Measurements from ENCODE around the gene CLEC16A. TPM values are rescaled to one million over a fixed set of nuclear protein-coding genes. Genes with fewer than 3 reads are reported as not detected.

Gene CLEC16A
- total RNA-seq, 1 donor from 2014 or later = 7.8 TPM

- no peaks in the 10 kb centered on the region for H3F3A ChIP-seq (ENCODE audit: low read depth)
- H3K27me3 ChIP-seq = no peaks in the 10 kb centered on the region
- no peak for DNase-seq (ENCODE audit: low spot score)
- no peak overlapping the region for H2AFZ ChIP-seq (replicated peaks)
- no peak overlapping the region for H3K9ac ChIP-seq
- no peak overlapping the region for H3K4me3 ChIP-seq
- H3K4me3 Mint-ChIP-seq = peak overlapping the region; percentile 30
- no peaks in the 10 kb centered on the region for H3K36me3 Mint-ChIP-seq
- H3K4me1 ChIP-seq = no peaks in the 10 kb centered on the region
- H3K4me2 ChIP-seq = no peak overlapping the region
- no peaks in the 10 kb centered on the region for H4K20me1 ChIP-seq (ENCODE audit: low read depth)
- H3K79me2 ChIP-seq (ENCODE audit: low read depth) = no peaks in the 10 kb centered on the region
- H3K9me3 Mint-ChIP-seq = no peaks in the 10 kb centered on the region
- no peaks in the 10 kb centered on the region for H3K27me3 Mint-ChIP-seq (ENCODE audit: insufficient read depth, low read depth)
- TF ChIP-seq EZH2phosphoT487 (IDR thresholded peaks at IDR 0.05) = no peak
- TF ChIP-seq EZH2 (IDR thresholded peaks at IDR 0.05) = no peak
- TF ChIP-seq, protein P1, sequence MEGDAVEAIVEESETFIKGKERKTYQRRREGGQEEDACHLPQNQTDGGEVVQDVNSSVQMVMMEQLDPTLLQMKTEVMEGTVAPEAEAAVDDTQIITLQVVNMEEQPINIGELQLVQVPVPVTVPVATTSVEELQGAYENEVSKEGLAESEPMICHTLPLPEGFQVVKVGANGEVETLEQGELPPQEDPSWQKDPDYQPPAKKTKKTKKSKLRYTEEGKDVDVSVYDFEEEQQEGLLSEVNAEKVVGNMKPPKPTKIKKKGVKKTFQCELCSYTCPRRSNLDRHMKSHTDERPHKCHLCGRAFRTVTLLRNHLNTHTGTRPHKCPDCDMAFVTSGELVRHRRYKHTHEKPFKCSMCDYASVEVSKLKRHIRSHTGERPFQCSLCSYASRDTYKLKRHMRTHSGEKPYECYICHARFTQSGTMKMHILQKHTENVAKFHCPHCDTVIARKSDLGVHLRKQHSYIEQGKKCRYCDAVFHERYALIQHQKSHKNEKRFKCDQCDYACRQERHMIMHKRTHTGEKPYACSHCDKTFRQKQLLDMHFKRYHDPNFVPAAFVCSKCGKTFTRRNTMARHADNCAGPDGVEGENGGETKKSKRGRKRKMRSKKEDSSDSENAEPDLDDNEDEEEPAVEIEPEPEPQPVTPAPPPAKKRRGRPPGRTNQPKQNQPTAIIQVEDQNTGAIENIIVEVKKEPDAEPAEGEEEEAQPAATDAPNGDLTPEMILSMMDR (IDR thresholded peaks at IDR 0.05) = no peak
- H3K4me1 Mint-ChIP-seq = peaks cover 23% of the 10 kb centered on the region
- H3K27ac ChIP-seq = no peak overlapping the region
- no peak overlapping the region for H3K27ac Mint-ChIP-seq
- no peaks in the 10 kb centered on the region for H3K9me3 ChIP-seq (ENCODE audit: low read depth)
- no peaks in the 10 kb centered on the region for H3K36me3 ChIP-seq
Observed at GRCh38 chr16:11073407-11073999, 129.1 kb downstream of the CLEC16A start.

DNA sequence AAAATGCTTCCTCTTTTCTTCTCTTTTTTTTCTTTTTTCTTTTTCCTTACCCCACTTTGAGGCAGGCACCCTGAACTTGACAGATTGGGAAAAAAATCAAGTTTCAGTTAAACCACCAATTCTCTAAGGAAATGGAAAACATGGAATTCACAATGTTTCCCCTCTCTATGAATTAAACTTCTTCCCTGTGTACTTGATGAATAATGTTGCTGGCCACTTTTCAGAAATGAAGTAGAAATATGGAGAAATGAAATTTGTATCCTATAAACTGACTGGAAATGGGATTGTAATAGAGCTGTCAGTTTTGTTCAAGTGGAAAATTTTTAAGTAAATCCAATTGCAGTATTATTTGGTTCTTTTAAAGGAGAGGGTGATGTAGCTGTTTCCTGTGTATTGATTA lies 129.8 kb downstream of the CLEC16A start:
- no peak overlapping the region for H3K4me3 Mint-ChIP-seq
- Histone ChIP-seq H3K9ac (no peak overlapping the region), H2AFZ (replicated peaks) (no peak overlapping the region), H3K9me3 (ENCODE audit: low read depth) (no peaks in the 10 kb centered on the region), H3K79me2 (ENCODE audit: low read depth) (no peaks in the 10 kb centered on the region), H3K4me1 (no peaks in the 10 kb centered on the region), H3K4me3 (no peak overlapping the region), H3F3A (ENCODE audit: low read depth) (no peaks in the 10 kb centered on the region), H3K4me2 (no peak overlapping the region), H4K20me1 (ENCODE audit: low read depth) (no peaks in the 10 kb centered on the region), H3K36me3 (no peaks in the 10 kb centered on the region), H3K27me3 (no peaks in the 10 kb centered on the region), H3K27ac (no peak overlapping the region)
- no peaks in the 10 kb centered on the region for H3K27me3 Mint-ChIP-seq (ENCODE audit: insufficient read depth, low read depth)
- no peak for DNase-seq (ENCODE audit: low spot score)
- TF ChIP-seq, protein P1 (IDR thresholded peaks at IDR 0.05) = no peak
- no peak for TF ChIP-seq EZH2phosphoT487 (IDR thresholded peaks at IDR 0.05)
- no peak for TF ChIP-seq EZH2 (IDR thresholded peaks at IDR 0.05)
- no peaks in the 10 kb centered on the region for H3K36me3 Mint-ChIP-seq
- no peak overlapping the region for H3K27ac Mint-ChIP-seq
- no peaks in the 10 kb centered on the region for H3K9me3 Mint-ChIP-seq
- H3K4me1 Mint-ChIP-seq = peaks cover 23% of the 10 kb centered on the region

DNA sequence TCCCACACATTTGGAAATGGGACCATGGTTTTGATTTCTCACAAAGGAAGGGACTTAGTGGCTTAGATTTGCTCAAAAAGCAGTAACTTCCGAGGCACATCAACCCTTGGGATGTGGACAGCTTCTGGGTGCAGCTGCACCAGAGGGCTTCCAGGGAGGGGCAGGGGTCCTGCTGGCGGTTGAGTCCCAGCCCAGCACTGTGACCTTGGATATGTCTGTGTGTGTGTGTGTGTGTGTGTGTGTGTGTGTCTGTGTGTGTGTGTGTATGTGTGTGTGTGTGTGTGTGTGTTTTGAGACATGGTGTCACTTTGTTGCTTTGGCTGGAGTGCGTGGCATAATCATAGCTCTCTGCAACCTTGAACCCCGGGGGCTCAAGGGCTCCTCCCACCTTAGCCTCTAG lies 130.8 kb downstream of the CLEC16A start:
- H3K4me1 ChIP-seq = no peaks in the 10 kb centered on the region
- H3K27me3 Mint-ChIP-seq (ENCODE audit: insufficient read depth, low read depth) = no peaks in the 10 kb centered on the region
- no peaks in the 10 kb centered on the region for H3F3A ChIP-seq (ENCODE audit: low read depth)
- H2AFZ ChIP-seq (replicated peaks) = no peak overlapping the region
- no peaks in the 10 kb centered on the region for H3K36me3 Mint-ChIP-seq
- H3K4me2 ChIP-seq = no peak overlapping the region
- no peaks in the 10 kb centered on the region for H4K20me1 ChIP-seq (ENCODE audit: low read depth)
- no peaks in the 10 kb centered on the region for H3K36me3 ChIP-seq
- peak overlapping the region; percentile 66 for H3K27ac Mint-ChIP-seq
- TF ChIP-seq EZH2phosphoT487 (IDR thresholded peaks at IDR 0.05) (no peak), EZH2 (IDR thresholded peaks at IDR 0.05) (no peak)
- TF ChIP-seq, protein P1 (IDR thresholded peaks at IDR 0.05) = no peak
- H3K9me3 Mint-ChIP-seq = no peaks in the 10 kb centered on the region
- no peak overlapping the region for H3K4me3 ChIP-seq
- DNase-seq (ENCODE audit: low spot score) = no peak
- no peaks in the 10 kb centered on the region for H3K79me2 ChIP-seq (ENCODE audit: low read depth)
- H3K4me3 Mint-ChIP-seq = no peak overlapping the region
- H3K27ac ChIP-seq = no peak overlapping the region
- peaks cover 32% of the 10 kb centered on the region for H3K4me1 Mint-ChIP-seq
- H3K27me3 ChIP-seq = no peaks in the 10 kb centered on the region
- H3K9me3 ChIP-seq (ENCODE audit: low read depth) = no peaks in the 10 kb centered on the region
- H3K9ac ChIP-seq = no peak overlapping the region
